GM12878 (cell line): ENCODE data around the gene ZNF695. TPM values are rescaled to one million over a fixed set of nuclear protein-coding genes. Genes with fewer than 3 reads are reported as not detected.

ENCODE experiments used
- ATAC-seq: fragments of 200-7000 bp; cut with Tn5 transposase; 3 replicates; pipeline ENCODE4 v1.9.1; 2020; ENCODE audit warnings: mild to moderate bottlenecking, moderate library complexity
- BruUV-seq: library from RNA; stranded (reverse); fragments of 400-500 nt; replicated peaks from 2 replicates; lab custom pipeline; 2021; lab: Mats Ljungman, UMichigan
- CTCF ChIA-PET: fragments of 300-600 bp; sonication (Branson Sonifier 250); formaldehyde crosslinking; extraction: SDS; loops from one replicate; lab custom pipeline; 2021; ENCODE audit warnings: inconsistent platforms; lab: Yijun Ruan, JAX
- POLR2A ChIA-PET: fragments of 350-600 bp; formaldehyde crosslinking; extraction: SDS; loops from one replicate; lab custom pipeline; 2021; ENCODE audit warnings: inconsistent platforms; lab: Charles Lee
- RAD21 ChIA-PET: fragments of 300-600 bp; sonication (Branson Sonifier 250); formaldehyde crosslinking; loops from one replicate; lab custom pipeline; 2023; ENCODE audit warnings: antibody characterized with exemption; ENCODE audit not compliant: unreplicated experiment; lab: Charles Lee
- SMC1A ChIA-PET: fragments of 300-600 bp; sonication (Branson Sonifier 250); formaldehyde crosslinking; loops from one replicate; lab custom pipeline; 2023; ENCODE audit not compliant: unreplicated experiment, uncharacterized antibody; lab: Charles Lee
- DNase-seq: peaks from one replicate; pipeline ENCODE4 v3.0.0-alpha.2; 2011; ENCODE audit warnings: low read depth, low spot score
- FAIRE-seq: peaks from 3 replicates; lab custom pipeline; 2011; peaks lifted over from hg19 to GRCh38; lab: Jason Lieb, UNC
- H2AFZ ChIP-seq: 2 replicates; pipeline ENCODE4 v1.6.0; 2011; ENCODE audit warnings: low read depth, low read length, control low read depth; ENCODE audit not compliant: control insufficient read depth
- H3K27ac ChIP-seq: 2 replicates; pipeline ENCODE4 v1.5.1; 2011; ENCODE audit warnings: control low read depth; ENCODE audit not compliant: control insufficient read depth, insufficient read depth
- H3K27me3 ChIP-seq, 2 experiments: replicated peaks in 1 of 2; 2 replicates each; pipeline versions ENCODE4 v1.6.0 to v1.6.1; 2011; ENCODE audit warnings: low read length in 1 of 2; ENCODE audit not compliant: control insufficient read depth in 2 of 2, insufficient read depth in 2 of 2
- H3K36me3 ChIP-seq, 2 experiments: 2 replicates each; pipeline ENCODE4 v1.5.1; 2011; ENCODE audit warnings: low read length in 1 of 2; ENCODE audit not compliant: control insufficient read depth in 2 of 2, insufficient read depth in 2 of 2
- H3K4me1 ChIP-seq: 2 replicates; pipeline ENCODE4 v1.6.1; 2011; ENCODE audit warnings: mild to moderate bottlenecking, low read length, moderate library complexity, mixed read lengths; ENCODE audit not compliant: control insufficient read depth, insufficient read depth
- H3K4me2 ChIP-seq: 2 replicates; pipeline ENCODE4 v1.6.0; 2011; ENCODE audit warnings: control low read depth; ENCODE audit not compliant: control insufficient read depth, insufficient read depth
- H3K4me3 ChIP-seq: fragments of 200-600 bp; sonication (generic); 2 replicates; pipeline ENCODE4 v1.5.1; 2016
- H3K79me2 ChIP-seq: 2 replicates; pipeline ENCODE4 v1.6.0; 2011; ENCODE audit warnings: low read length; ENCODE audit not compliant: control insufficient read depth, insufficient read depth
- H3K9ac ChIP-seq: 2 replicates; pipeline ENCODE4 v1.8.0; 2011; ENCODE audit warnings: low read length, control low read depth, mixed read lengths; ENCODE audit not compliant: control insufficient read depth, insufficient read depth
- H3K9me3 ChIP-seq: replicated peaks from 3 replicates; pipeline ENCODE4 v1.5.1; 2011; ENCODE audit warnings: mild to moderate bottlenecking, low read length; ENCODE audit not compliant: control insufficient read depth, insufficient read depth
- H4K20me1 ChIP-seq: 2 replicates; pipeline ENCODE4 v1.6.0; 2011; ENCODE audit not compliant: control insufficient read depth, insufficient read depth
- BMI1 ChIP-seq: fragments of 450-650 bp; IDR thresholded peaks from 2 replicates; pipeline ENCODE4 v1.6.1; 2016; ENCODE audit warnings: mild to moderate bottlenecking, moderate library complexity, borderline replicate concordance
- EED ChIP-seq: sonication (generic); IDR thresholded peaks from 2 replicates; pipeline ENCODE4 v1.6.1; 2016; ENCODE audit warnings: antibody characterized with exemption, low read depth
- LARP7 ChIP-seq: fragments of 450-650 bp; IDR thresholded peaks from 2 replicates; pipeline ENCODE4 v1.6.1; 2017; ENCODE audit warnings: mild to moderate bottlenecking
- NFXL1 ChIP-seq: fragments of 450-650 bp; IDR thresholded peaks from 2 replicates; pipeline ENCODE4 v1.6.1; 2017; ENCODE audit warnings: antibody characterized with exemption, mild to moderate bottlenecking, borderline replicate concordance
- NFYA ChIP-seq: IDR thresholded peaks from 2 replicates; pipeline ENCODE4 v1.6.1; 2011; ENCODE audit warnings: low read depth, mild to moderate bottlenecking, low read length, improper control_type of control experiment, borderline replicate concordance
- NR2C1 ChIP-seq: fragments of 450-650 bp; IDR thresholded peaks from 2 replicates; pipeline ENCODE4 v1.6.1; 2017; ENCODE audit warnings: antibody characterized with exemption, mild to moderate bottlenecking, moderate library complexity
- NR2C2 ChIP-seq: IDR thresholded peaks from 2 replicates; pipeline ENCODE4 v1.6.1; 2011; ENCODE audit warnings: borderline replicate concordance, low read depth; ENCODE audit not compliant: control insufficient read depth, insufficient read length
- RB1 ChIP-seq: fragments of 450-650 bp; formaldehyde crosslinking; IDR thresholded peaks from 2 replicates; pipeline ENCODE4 v1.6.1; 2017; ENCODE audit warnings: mild to moderate bottlenecking, borderline replicate concordance
- RFX5 ChIP-seq: IDR thresholded peaks from 2 replicates; pipeline ENCODE4 v1.6.1; 2011; ENCODE audit warnings: low read depth, low read length, improper control_type of control experiment
- TCF12 ChIP-seq: IDR thresholded peaks from 2 replicates; pipeline ENCODE4 v1.6.1; 2011; ENCODE audit warnings: low read depth, mild to moderate bottlenecking, low read length
- TCF7 ChIP-seq: IDR thresholded peaks from 2 replicates; pipeline ENCODE4 v1.6.1; 2014; ENCODE audit warnings: antibody characterized with exemption, borderline replicate concordance
- ZNF24 ChIP-seq: fragments of 450-650 bp; IDR thresholded peaks from 2 replicates; pipeline ENCODE4 v1.6.1; 2017; ENCODE audit warnings: antibody characterized with exemption, mild to moderate bottlenecking
- WGBS: methylation state at CpG from one replicate; pipeline ENCODE4 v1.1.6; 2016; ENCODE audit warnings: low lambda C conversion rate; ENCODE audit not compliant: insufficient replicate concordance, insufficient coverage; ENCODE audit errors: missing lambda C conversion rate; 5-methylcytosine and 5-hydroxymethylcytosine counted together
- in situ Hi-C: fragments of 300-500 bp; cut with MboI; formaldehyde crosslinking; loops from 9 replicates; pipeline ENCODE4 v1.14.3; 2018; ENCODE audit warnings: mixed read lengths
- intact Hi-C: fragments of 100-400 bp; cut with micrococcal nuclease; formaldehyde crosslinking; loops from one replicate; pipeline ENCODE4 v1.14.2; 2022; ENCODE audit not compliant: unreplicated experiment
- polyA plus RNA-seq, 11 experiments: library from polyadenylated mRNA; depleted of rRNA in 4 of 11; unstranded in 6 of 11; stranded (reverse) in 5 of 11; fragments of >200 nt; fragmentation: Nextera tagmentation in 4 of 11; fragmentation: Illumina TruSeq in 1 of 11; extraction: Ambion mirVana in 4 of 11; extraction: Trizol in 1 of 11; gene quantifications; 1 replicate in 1 of 11; 2 replicates in 10 of 11; pipeline versions ENCODE4 v1.2.1 to v1.2.3, GENCODE V29; 2011 to 2016; ENCODE audit warnings: inconsistent platforms in 2 of 11, missing spikeins in 2 of 11, low read depth in 1 of 11
- total RNA-seq, 4 experiments: library from RNA; depleted of rRNA in 3 of 4; stranded (reverse); fragments of >200 nt in 3 of 4; fragmentation: Illumina TruSeq in 1 of 4; extraction: Trizol in 1 of 4; gene quantifications; 2 replicates each; pipeline versions ENCODE4 v1.2.1 to v1.2.3, GENCODE V29; 2013 to 2021
- TF ChIP-seq, protein P1 (sequence below): IDR thresholded peaks from 2 replicates; pipeline ENCODE4 v1.6.1; 2012; ENCODE audit warnings: low read depth, low read length, improper control_type of control experiment
- TF ChIP-seq, protein P2 (sequence below): IDR thresholded peaks from 2 replicates; pipeline ENCODE4 v1.6.1; 2011; ENCODE audit warnings: mild to moderate bottlenecking, low read depth, low read length, moderate library complexity; ENCODE audit not compliant: insufficient replicate concordance
- TF ChIP-seq, protein P3 (sequence below): fragments of 150-350 bp; IDR thresholded peaks from 2 replicates; pipeline ENCODE4 v1.6.1; 2014; ENCODE audit warnings: mild to moderate bottlenecking, low read depth, low read length
- TF ChIP-seq, protein P4 (sequence below): fragments of 450-650 bp; IDR thresholded peaks from 2 replicates; pipeline ENCODE4 v1.6.1; 2016; ENCODE audit warnings: mild to moderate bottlenecking
- TF ChIP-seq, protein P5 (sequence below): fragments of 450-650 bp; formaldehyde crosslinking; IDR thresholded peaks from 2 replicates; pipeline ENCODE4 v1.4.0; 2022; ENCODE audit warnings: mild to moderate bottlenecking, moderate library complexity

ZNF695 gene
- total and polyA plus RNA-seq, 10 of the 15 experiments (the other 5 are each of a cell fraction or from before 2014, with no cell fraction given), result 0.04 to 1.8 (median 1.2) TPM

DNA sequence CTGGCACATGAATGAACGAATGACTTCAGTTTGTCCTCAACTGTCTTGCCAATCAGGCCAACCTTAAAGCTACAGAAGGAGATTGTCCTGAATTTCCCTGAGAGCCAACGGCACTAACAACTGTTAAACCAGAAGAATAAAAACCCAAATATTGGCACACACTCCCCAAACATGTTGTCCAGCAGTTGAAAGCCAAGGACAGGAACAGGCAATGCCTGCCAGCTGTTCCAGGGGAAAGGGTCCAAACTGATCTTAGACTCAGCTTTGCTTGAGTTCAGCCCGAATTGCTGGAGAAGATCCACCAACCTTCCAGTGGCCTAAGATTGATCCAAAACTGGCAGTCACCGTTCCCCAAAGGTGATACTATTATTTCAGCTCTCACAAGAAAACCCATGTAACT lies 53.7 kb downstream of the ZNF695 start:
- no peak overlapping the region for H3K4me3 ChIP-seq
- ChIA-PET CTCF (interaction anchor here (1.0 to 1.5 kb wide), 2 partner anchors 18 to 265 kb away, joined by 3 to 4 read pairs; no protein-coding TSS in a partner anchor), SMC1A (interaction anchor here (0.6 to 1.2 kb wide), 3 partner anchors 17 to 86 kb away, joined by 4 read pairs; no protein-coding TSS in a partner anchor), POLR2A (interaction anchor here (0.6 to 0.7 kb wide), 2 partner anchors 15 to 24 kb away, joined by 3 to 4 read pairs; no protein-coding TSS in a partner anchor), RAD21 (no interaction called here)
- DNase-seq (no peak), FAIRE-seq (no peak), ATAC-seq (no peak)
- H4K20me1 ChIP-seq, result no peaks in the 10 kb centered on the region
- H3K79me2 ChIP-seq, result no peaks in the 10 kb centered on the region
- H3K4me1 ChIP-seq, result no peaks in the 10 kb centered on the region
- in situ Hi-C loops, result no loop called here
- no peaks in the 10 kb centered on the region for H3K27me3 ChIP-seq
- no peak overlapping the region for H3K4me2 ChIP-seq
- H3K9me3 ChIP-seq, result peaks cover 3% of the 10 kb centered on the region; the same call in 2 of the 3 replicates
- no peak overlapping the region for H2AFZ ChIP-seq
- no peak overlapping the region for H3K27ac ChIP-seq
- no peak overlapping the region for H3K9ac ChIP-seq
- intact Hi-C loops, result no loop called here
- no TSS peak for BruUV-seq
- 96% methylated on average over 4 of the region's 4 CpGs for WGBS
- H3K36me3 ChIP-seq, result no peaks in the 10 kb centered on the region
- TF ChIP-seq NR2C2 (no peak), EED (no peak), BMI1 (no peak), LARP7 (no peak), TCF12 (no peak), RB1 (no peak), NFYA (no peak), ZNF24 (no peak), NR2C1 (no peak), TCF7 (no peak), NFXL1 (no peak), RFX5 (no peak)
- TF ChIP-seq, protein P1, sequence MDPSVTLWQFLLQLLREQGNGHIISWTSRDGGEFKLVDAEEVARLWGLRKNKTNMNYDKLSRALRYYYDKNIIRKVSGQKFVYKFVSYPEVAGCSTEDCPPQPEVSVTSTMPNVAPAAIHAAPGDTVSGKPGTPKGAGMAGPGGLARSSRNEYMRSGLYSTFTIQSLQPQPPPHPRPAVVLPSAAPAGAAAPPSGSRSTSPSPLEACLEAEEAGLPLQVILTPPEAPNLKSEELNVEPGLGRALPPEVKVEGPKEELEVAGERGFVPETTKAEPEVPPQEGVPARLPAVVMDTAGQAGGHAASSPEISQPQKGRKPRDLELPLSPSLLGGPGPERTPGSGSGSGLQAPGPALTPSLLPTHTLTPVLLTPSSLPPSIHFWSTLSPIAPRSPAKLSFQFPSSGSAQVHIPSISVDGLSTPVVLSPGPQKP, result no peak
- TF ChIP-seq, protein P2, sequence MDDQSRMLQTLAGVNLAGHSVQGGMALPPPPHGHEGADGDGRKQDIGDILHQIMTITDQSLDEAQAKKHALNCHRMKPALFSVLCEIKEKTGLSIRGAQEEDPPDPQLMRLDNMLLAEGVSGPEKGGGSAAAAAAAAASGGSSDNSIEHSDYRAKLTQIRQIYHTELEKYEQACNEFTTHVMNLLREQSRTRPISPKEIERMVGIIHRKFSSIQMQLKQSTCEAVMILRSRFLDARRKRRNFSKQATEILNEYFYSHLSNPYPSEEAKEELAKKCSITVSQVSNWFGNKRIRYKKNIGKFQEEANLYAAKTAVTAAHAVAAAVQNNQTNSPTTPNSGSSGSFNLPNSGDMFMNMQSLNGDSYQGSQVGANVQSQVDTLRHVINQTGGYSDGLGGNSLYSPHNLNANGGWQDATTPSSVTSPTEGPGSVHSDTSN, result no peak
- TF ChIP-seq, protein P3, sequence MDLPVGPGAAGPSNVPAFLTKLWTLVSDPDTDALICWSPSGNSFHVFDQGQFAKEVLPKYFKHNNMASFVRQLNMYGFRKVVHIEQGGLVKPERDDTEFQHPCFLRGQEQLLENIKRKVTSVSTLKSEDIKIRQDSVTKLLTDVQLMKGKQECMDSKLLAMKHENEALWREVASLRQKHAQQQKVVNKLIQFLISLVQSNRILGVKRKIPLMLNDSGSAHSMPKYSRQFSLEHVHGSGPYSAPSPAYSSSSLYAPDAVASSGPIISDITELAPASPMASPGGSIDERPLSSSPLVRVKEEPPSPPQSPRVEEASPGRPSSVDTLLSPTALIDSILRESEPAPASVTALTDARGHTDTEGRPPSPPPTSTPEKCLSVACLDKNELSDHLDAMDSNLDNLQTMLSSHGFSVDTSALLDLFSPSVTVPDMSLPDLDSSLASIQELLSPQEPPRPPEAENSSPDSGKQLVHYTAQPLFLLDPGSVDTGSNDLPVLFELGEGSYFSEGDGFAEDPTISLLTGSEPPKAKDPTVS, result no peak
- TF ChIP-seq, protein P4, sequence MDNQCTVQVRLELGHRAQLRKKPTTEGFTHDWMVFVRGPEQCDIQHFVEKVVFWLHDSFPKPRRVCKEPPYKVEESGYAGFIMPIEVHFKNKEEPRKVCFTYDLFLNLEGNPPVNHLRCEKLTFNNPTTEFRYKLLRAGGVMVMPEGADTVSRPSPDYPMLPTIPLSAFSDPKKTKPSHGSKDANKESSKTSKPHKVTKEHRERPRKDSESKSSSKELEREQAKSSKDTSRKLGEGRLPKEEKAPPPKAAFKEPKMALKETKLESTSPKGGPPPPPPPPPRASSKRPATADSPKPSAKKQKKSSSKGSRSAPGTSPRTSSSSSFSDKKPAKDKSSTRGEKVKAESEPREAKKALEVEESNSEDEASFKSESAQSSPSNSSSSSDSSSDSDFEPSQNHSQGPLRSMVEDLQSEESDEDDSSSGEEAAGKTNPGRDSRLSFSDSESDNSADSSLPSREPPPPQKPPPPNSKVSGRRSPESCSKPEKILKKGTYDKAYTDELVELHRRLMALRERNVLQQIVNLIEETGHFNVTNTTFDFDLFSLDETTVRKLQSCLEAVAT, result no peak
- TF ChIP-seq, protein P5, sequence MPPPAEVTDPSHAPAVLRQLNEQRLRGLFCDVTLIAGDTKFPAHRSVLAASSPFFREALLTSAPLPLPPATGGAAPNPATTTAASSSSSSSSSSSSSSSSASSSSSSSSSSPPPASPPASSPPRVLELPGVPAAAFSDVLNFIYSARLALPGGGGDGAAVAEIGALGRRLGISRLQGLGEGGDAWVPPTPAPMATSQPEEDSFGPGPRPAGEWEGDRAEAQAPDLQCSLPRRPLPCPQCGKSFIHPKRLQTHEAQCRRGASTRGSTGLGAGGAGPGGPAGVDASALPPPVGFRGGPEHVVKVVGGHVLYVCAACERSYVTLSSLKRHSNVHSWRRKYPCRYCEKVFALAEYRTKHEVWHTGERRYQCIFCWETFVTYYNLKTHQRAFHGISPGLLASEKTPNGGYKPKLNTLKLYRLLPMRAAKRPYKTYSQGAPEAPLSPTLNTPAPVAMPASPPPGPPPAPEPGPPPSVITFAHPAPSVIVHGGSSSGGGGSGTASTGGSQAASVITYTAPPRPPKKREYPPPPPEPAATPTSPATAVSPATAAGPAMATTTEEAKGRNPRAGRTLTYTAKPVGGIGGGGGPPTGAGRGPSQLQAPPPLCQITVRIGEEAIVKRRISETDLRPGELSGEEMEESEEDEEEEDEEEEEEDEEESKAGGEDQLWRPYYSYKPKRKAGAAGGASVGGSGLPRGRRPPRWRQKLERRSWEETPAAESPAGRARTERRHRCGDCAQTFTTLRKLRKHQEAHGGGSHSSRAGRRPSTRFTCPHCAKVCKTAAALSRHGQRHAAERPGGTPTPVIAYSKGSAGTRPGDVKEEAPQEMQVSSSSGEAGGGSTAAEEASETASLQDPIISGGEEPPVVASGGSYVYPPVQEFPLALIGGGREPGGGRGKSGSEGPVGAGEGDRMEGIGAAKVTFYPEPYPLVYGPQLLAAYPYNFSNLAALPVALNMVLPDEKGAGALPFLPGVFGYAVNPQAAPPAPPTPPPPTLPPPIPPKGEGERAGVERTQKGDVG (CRISPR knock-in tag), result no peak
